ENCODE results near the gene TMEM175. TPM values are rescaled to one million over a fixed set of nuclear protein-coding genes. Genes with fewer than 3 reads are reported as not detected.
A peak's percentile ranks its signal among the peaks of the same experiment; 100 is the strongest.

Gene TMEM175, protein sequence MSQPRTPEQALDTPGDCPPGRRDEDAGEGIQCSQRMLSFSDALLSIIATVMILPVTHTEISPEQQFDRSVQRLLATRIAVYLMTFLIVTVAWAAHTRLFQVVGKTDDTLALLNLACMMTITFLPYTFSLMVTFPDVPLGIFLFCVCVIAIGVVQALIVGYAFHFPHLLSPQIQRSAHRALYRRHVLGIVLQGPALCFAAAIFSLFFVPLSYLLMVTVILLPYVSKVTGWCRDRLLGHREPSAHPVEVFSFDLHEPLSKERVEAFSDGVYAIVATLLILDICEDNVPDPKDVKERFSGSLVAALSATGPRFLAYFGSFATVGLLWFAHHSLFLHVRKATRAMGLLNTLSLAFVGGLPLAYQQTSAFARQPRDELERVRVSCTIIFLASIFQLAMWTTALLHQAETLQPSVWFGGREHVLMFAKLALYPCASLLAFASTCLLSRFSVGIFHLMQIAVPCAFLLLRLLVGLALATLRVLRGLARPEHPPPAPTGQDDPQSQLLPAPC
- total RNA-seq (10 to 100 TPM in 4 of 5 donors, 1 to 10 TPM in 1; 7.3 to 82.8 (median 20.1) TPM), polyA plus RNA-seq (10 to 100 TPM; 16.6 to 39.4 (median 18.9) TPM)
- long read RNA-seq, donor 1, partial matches to known transcripts: 0 of 2 reads
- long read RNA-seq, donor 1, other reads (novel, unspliced or antisense): 0 of 2 reads
- long read RNA-seq, donor 2, partial matches to known transcripts: 0 of 2 reads
- long read RNA-seq, donor 2, other reads (novel, unspliced or antisense): 0 of 2 reads
- long read RNA-seq, donor 3, partial matches to known transcripts: 0 of 3 reads
- long read RNA-seq, donor 3, other reads (novel, unspliced or antisense): 0 of 3 reads
- long read RNA-seq, donor 4: 0 reads
- long read RNA-seq, donor 5, partial matches to known transcripts: 0 of 4 reads
- long read RNA-seq, donor 5, other reads (novel, unspliced or antisense): 0 of 4 reads
- long read RNA-seq, donor 6: 0 reads
- long read RNA-seq, donor 7, partial matches to known transcripts: 0 of 2 reads
- long read RNA-seq, donor 7, other reads (novel, unspliced or antisense): 0 of 2 reads
- long read RNA-seq, donor 8, partial matches to known transcripts: 5 of 9 reads
- long read RNA-seq, donor 8, other reads (novel, unspliced or antisense): 0 of 9 reads
- long read RNA-seq, donor 9, partial matches to known transcripts: 0 of 4 reads
- long read RNA-seq, donor 9, other reads (novel, unspliced or antisense): 0 of 4 reads
- long read RNA-seq, donor 10, partial matches to known transcripts: 0 of 1 reads
- long read RNA-seq, donor 10, other reads (novel, unspliced or antisense): 0 of 1 reads

DNA sequence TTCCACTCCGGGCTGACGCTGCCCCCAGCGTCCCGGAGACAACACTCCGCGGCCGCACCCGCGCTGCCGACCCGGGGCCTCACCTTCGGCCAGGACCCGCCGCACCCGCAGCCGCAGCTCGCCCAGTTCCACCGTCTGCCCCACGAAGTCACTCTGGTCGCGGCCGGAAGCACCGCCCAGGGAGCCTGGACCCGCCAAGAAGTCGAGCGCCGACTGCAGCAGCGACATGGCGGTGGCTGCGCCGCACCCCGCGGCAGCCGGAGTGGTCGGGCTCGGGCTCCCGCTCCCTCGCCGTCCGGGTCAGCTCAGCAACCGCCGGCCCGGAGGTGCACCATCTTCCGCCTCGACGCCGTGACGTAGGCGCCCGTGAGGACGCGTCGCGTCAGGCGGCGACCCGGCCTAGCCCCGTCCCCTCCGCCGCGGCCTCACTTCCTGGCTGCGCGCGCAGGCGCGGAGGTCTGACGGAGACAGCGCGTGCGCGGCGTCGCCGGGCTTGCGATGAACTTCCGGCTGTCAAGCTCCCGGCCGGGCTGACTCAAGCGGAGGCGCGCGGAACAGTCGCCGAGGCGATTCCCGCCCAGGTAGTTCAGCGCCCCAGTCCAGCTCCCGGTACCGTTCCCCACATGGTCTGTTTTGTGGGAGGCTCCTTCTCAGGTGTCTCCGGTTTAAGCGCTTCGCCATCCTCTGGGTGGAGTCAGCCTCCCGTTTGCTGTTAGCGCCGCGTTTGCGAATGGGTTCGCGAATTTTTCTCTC, at the start of gene TMEM175, which contains the start of gene GAK:
TMEM175 (plus strand) TSS at position 501 of the 753 bp plus-strand sequence. CDS start 15,280 bp downstream, outside the sequence.
GAK (minus strand) TSS at position 357 of the 753 bp plus-strand sequence; CDS start at position 228, 129 bp downstream.
- intact Hi-C loops (cut with DNase I; ENCODE audit: low total_unique reads): no loop called here

DNA sequence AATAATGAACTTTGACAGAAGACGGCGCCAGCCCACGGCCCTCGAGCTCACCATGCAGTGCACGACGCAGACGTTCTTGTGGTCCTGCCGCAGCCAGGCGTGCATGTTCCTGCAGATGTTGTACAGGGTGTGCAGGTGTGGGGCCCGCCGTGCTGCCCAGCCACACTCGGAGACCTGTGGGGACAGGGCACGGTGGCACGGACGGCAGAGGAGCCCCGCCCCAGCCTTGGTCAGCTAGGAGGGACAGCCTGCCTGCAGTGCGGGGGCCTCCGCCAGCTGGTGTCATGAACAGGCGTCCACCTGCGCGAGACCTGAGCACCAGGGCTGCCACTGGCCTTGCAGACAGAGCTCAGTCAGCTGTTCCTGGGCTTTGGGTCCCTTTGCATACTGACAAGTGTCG, 49.6 kb upstream of the TMEM175 start:
- TF ChIP-seq EP300 (IDR thresholded peaks at IDR 0.05) (no peak), POLR2AphosphoS5 (IDR thresholded peaks at IDR 0.05) (no peak), CTCF (IDR thresholded peaks at IDR 0.05) (no peak), POLR2A (IDR thresholded peaks at IDR 0.05) (no peak)
- H3K36me3 ChIP-seq: peaks cover 74 to 100% (median 100%) of the 10 kb centered on the region in 4 donors
- no peaks in the 10 kb centered on the region for H3K27me3 ChIP-seq
- H3K9me3 ChIP-seq: no peaks in the 10 kb centered on the region
- 94 to 98% (median 95%) methylated on average over 9 to 22 of the region's 22 CpGs for WGBS, 5 donors
- intact Hi-C loops (cut with DNase I; ENCODE audit: low total_unique reads): no loop called here
- DNase-seq: no peak
- no peak overlapping the region for H3K27ac ChIP-seq
- H3K4me3 ChIP-seq: no peak overlapping the region
- no peaks in the 10 kb centered on the region for H3K4me1 ChIP-seq

More for the DNA sequence above, at the start of gene TMEM175, which contains the start of gene GAK:
- H3K27me3 ChIP-seq: no peaks in the 10 kb centered on the region
- peak; percentile 99 for DNase-seq
- WGBS, 5 donors: 0% methylated on average over 64 to 99 of the region's 99 CpGs
- H3K27ac ChIP-seq: peak within 1 kb of the TSS; percentile 95 to 99 (median 98)
- TF ChIP-seq EP300 (IDR thresholded peaks at IDR 0.05) (no peak), POLR2A (IDR thresholded peaks at IDR 0.05) (peak in 2 of 4 donors; percentile 33 to 39), CTCF (IDR thresholded peaks at IDR 0.05) (peak in 1 of 7 experiments; percentile 33), POLR2AphosphoS5 (IDR thresholded peaks at IDR 0.05) (peak; percentile 90 to 98 (median 95))
- H3K4me1 ChIP-seq: peaks cover 43 to 58% (median 55%) of the 10 kb centered on the region in 4 donors
- peaks cover 0 to 3% (median 0%) of the 10 kb centered on the region in 4 donors for H3K36me3 ChIP-seq
- H3K9me3 ChIP-seq: no peaks in the 10 kb centered on the region
- H3K4me3 ChIP-seq: peak within 1 kb of the TSS; percentile 92 to 98 (median 92)

DNA sequence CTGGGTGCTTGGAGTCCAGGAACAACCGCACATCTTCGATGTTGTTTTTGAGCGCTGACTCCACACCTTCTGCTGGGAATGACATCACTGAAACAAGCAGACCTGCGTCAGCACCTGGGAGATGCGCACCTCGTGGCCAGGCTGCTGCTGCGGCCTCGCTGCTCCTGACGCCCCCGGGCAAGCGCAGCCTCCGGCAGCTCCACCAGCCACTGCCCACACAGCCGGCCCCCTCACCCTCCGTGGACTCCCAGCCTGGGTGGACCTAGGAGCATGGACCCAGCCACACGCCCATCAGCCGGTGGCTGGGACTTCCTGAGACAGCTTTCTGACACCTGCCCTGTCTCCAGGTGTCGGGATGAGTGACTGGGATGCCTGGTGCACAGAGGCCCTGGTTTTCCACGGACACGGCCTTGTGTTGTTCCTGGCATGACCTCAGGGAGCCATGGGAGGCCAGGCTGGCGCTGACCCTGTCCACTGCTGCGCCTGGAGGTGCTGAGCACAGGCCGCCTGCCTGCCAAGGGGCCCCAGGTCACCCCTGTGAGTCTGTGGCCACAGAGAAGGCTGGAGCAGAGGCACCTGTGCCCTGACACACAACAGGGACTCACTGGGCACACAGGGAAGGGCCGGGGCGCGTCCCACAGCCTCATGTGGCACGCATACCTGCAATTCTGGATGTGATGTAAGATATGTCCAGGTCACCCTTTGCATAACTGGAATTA, 48.7 kb upstream of the TMEM175 start:
- intact Hi-C loops (cut with DNase I; ENCODE audit: low total_unique reads): no loop called here
- Histone ChIP-seq H3K9me3 (no peaks in the 10 kb centered on the region), H3K36me3 (peaks cover 75 to 100% (median 100%) of the 10 kb centered on the region in 4 donors), H3K4me3 (no peak overlapping the region), H3K27me3 (no peaks in the 10 kb centered on the region), H3K4me1 (no peaks in the 10 kb centered on the region), H3K27ac (no peak overlapping the region)
- TF ChIP-seq POLR2AphosphoS5 (IDR thresholded peaks at IDR 0.05): no peak
- no peak for TF ChIP-seq EP300 (IDR thresholded peaks at IDR 0.05)
- no peak for TF ChIP-seq CTCF (IDR thresholded peaks at IDR 0.05)
- no peak for TF ChIP-seq POLR2A (IDR thresholded peaks at IDR 0.05)
- no peak for DNase-seq
- WGBS, 5 donors: 92 to 95% (median 94%) methylated on average over 11 to 26 of the region's 26 CpGs
